GM19351 (cell line): ENCODE measurements around the gene SERGEF.
"Not testable (repeated sequence)": the region's sequence is repeated elsewhere in the genome, so short reads cannot be mapped to it uniquely, and the experiment has no call there.

ENCODE experiments used
- ATAC-seq: cut with Tn5 transposase; IDR thresholded peaks from one replicate; pipeline ENCODE4 v1.9.1; 2021; ENCODE audit warnings: mild to moderate bottlenecking, moderate library complexity; ENCODE audit not compliant: unreplicated experiment

SERGEF gene

GRCh38 chr11:17868398-17868797, 144.4 kb downstream of the SERGEF start:
- ATAC-seq, result not testable (repeated sequence)

DNA sequence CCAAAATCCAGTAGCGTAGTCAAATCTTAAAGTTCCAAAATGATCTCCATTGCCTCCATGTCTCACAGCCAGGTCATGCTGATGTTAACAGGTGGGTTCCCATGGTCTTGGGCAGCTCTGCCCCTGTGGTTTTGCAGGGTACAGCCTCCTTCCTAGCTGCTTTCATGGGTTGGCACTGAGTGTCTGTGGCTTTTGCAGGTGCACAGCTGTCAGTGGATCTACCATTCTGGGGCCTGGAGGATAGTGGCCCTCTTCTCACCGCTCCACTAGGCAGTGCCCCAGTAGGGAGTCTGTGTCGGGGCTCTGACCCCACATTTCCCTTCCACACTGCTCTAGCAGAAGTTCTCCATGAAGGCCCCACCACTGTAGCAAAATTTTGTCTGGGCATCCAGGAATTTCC, 145.5 kb downstream of the SERGEF start:
- ATAC-seq, result no peak

DNA sequence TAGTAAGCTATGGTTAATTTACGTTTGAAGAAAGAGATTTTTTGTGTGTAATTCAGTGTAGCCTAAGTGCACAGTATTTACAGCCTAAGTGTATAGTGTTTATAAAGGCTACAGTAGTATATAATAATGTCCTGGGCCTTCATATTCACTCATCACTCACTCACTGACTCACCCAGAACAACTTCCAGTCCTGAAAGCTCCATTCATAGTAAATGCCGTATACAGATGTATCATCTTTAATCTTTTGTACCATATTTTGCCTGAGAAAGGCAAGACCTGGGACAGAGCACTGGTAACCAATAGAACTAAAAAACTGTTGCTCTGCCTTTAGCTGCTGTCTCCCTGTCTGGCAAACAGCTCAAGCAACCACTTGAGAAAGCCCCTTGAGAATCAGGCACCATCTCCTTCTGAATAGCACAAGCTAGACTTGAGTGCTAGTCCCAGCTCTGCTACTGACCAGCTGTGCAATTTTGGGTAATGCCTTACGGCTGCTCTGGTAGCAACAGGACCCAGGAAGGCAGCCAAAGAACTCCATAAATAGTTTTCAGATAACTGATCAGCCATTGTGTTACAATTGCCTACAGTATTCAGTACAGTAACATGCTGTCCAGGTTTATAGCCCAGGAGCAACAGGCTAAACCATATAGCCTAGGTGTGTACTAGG, 146.9 kb downstream of the SERGEF start:
- ATAC-seq, result no peak

- peak; percentile 84 for ATAC-seq
These were observed 148.3 kb downstream of the SERGEF start for GRCh38 chr11:17864478-17864941.

DNA sequence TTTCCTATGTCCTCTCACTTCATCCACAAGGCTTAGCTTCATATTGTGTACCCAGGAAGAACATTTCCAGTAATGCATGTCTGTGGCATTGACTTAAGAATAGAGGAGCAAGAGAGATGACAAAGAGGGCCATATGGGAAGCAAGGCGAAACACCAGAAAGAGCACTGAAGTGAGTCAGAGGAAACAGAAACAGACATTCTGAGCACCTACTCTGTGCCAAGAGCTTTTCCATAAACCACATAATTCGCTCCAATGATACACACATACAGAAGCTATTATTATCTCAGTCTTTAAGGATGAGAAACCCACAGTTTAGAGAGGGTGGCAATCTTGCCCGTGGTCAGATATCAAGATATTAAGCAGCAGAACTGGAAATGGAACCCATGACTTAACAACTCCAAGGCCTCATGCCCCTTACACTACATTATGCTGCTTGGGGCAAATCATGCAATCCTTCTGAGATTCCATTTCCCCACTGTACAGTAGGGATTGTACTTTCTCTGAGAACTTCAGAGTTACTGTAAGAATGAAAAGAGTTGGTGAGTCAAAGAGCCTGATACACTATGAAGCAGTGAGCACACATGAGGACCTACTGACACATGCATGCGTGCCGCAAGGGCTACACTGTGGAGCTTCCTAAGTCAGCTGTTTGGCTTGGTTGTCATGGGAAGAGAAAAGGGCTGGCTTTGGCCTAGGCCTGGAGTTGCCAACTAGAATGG, 151.7 kb downstream of the SERGEF start:
- ATAC-seq, result no peak

DNA sequence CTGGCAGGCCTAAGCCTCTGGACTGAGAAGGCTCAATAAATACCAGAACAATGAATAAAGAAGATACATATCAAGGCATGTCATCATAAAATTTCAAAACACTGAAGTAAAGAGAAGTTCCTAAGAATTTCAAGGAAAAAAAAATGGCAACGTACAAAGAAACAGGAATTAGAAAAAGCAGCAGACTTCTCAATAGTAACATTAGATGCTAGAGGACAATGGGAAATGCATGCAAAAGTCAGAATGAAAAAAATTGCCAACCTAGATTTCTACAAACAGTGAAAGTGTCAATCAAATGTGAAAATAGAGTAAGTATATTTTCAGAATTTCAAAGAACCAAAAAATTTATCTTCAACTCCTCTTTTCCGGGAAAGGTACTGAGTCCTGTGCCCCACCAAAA, 153.3 kb downstream of the SERGEF start:
- ATAC-seq, result no peak

- ATAC-seq, result no peak
These were observed 157.1 kb downstream of the SERGEF start for GRCh38 chr11:17855531-17856290.

- no peak for ATAC-seq
These were observed 159.6 kb downstream of the SERGEF start for GRCh38 chr11:17853280-17853679.

DNA sequence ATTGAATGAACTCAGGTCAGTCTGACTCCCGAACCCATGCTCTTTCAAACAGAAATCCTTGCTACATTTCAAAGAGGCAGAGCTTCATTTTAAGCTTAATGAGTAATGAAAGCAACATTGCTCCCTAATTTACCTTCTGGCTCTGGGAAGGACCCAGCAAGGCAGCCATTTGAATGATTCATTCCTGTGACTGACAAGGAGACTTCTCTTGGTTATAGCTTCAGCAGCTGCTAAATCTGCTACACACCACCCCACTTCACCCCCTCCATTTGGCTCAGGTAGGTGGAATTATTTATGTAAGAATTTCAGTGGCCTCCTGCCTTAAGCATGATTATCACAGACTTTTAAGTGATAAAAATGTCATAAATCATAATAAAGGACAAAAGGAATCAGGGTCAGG, 160.6 kb downstream of the SERGEF start:
- ATAC-seq, result no peak

- ATAC-seq, result no peak
These were observed 161.2 kb downstream of the SERGEF start for GRCh38 chr11:17851697-17852096.

DNA sequence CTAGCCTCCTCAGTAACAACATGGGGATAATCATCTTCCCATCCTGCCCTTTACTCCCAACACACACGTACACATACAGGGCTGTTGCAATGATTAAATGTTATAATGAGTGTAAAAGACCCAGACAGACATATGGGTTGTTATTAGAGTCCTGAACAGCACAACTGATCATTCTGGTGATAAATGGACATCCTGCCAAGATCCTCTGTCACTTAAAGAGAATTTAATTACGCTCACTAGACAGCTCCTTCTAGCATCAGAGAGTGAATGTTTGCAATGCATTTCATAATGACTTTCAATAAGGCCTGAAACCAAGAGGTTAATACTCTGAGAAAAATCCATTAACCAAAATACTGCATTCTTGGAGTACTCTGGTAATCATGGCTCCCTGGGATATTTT, 162.5 kb downstream of the SERGEF start:
- no peak for ATAC-seq

DNA sequence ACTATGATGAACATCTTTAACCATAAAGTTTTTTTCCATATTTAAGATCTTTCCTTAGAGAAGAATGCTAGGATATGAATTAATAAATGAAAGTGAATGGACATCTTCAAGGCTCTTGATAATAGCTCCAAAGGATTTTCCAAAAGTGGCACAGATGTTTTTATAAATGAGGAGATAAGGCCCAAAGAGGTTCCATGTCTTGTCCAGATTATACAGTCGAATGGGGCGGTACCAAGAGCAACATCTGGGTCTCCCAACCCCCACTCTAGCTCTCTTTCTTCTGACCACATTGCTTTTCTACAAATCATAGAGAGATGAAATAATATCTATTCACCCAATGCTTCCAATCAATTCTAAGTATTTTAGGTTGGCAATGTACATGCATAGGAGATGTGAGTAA, 164.1 kb downstream of the SERGEF start:
- ATAC-seq, result no peak

DNA sequence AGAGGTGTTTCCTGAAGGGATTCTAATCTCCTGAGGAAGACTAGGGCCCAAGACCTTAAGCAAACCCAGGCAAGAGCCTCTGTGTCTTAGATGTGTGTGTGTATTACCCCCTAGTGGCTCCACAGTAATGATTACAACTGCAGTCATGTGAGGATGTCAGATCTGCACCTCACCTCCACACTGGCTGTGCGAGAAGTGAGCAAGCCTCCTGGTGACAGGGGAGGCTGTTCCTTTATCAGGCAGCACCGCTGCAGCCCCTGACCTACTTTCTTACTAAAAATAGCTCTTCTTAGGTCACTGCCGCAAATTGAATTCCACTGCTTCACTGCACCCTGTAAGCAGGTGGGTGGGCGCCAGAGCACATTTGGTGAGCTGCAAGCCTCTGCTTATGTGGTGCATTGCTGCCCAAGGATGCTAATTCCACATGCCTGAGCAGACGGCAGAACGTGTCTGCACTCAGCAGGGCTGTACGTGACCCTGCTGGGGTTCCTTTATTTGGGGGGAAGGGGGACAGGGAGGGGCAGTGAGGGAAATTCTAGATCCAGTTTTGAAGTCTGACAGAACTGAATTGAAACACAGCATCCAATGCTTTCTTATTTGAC, 165.9 kb downstream of the SERGEF start:
- no peak for ATAC-seq

DNA sequence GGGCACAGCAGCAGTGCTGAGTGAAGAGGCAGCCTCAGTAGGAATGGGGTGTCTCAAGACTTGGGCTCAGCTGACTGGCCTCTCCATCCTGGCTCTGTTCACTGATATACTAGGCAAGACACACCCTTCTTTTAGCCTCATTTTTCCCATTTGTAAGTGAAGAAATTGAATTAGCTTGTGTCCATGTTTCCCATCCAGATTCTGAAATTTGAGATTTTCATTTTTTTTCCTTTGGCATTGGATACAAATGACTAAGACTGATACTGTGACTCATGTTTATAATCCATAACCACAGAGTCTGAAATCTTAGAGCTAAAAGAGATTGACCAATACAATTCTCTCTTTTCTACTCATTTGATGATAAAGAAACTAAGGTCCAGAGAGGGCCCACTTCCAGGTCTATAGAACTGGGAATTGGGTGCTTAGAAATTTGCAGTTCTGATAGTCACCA, 167.4 kb downstream of the SERGEF start:
- no peak for ATAC-seq

DNA sequence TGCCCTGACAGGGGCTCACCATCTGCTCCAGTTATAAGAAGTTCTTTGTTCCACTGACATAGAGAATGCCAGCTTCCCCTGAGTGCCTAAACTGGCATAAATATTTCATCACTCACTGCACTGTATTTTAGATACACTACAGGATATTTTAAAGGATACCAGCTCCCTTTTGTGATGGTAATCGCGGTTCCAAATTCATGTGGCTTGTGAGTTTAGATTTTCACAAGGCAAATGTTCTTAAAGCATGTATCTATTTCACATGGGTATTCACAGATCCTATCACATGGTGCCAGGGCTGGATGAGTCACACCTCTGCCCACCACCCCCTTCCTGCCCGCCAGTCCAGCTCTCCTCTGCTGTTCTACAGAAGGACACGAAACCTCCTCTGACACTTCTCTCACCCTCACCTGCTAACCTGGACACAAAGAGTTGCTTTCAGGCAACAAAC, 172.7 kb downstream of the SERGEF start:
- no peak for ATAC-seq

GRCh38 chr11:17839450-17839849, 173.4 kb downstream of the SERGEF start:
- ATAC-seq, result no peak

DNA sequence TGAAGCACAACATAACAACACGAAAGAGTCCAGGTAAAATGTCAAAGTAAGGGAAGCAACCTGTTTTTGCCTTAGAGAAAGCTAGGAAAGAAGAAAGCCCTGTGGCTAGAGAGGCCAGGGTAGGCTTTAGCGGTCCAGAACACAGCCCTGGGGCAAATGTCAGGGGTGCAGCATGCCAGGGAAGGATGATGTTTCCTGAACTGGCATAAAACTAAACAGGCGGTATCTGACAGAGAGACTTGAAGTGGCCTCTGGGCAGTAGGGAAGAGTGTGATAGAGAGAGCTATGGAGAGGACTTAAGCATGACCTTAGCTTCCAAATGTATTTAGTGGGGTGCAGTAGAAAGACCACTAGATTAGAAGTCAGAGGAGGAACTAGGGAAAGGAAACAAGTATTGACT, 174.7 kb downstream of the SERGEF start:
- no peak for ATAC-seq

DNA sequence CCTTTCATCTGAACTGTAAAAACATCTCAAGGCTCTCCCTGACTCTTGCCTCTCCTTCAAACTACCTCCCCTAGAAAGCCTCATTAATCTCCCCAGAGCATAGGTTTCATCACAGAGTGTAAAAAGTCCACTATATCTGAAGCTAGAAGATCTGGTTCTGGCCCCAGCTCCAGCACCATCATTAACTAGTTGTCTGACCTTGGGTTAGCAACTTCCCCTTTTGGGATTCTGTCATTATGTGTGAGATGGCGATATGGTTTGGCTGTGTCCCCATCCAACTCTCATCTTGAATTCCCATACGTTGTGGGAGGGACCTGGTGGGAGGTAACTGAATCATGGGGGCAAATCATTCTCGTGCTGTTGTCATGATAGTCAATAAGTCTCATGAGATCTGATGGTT, 181.0 kb downstream of the SERGEF start:
- no peak for ATAC-seq

DNA sequence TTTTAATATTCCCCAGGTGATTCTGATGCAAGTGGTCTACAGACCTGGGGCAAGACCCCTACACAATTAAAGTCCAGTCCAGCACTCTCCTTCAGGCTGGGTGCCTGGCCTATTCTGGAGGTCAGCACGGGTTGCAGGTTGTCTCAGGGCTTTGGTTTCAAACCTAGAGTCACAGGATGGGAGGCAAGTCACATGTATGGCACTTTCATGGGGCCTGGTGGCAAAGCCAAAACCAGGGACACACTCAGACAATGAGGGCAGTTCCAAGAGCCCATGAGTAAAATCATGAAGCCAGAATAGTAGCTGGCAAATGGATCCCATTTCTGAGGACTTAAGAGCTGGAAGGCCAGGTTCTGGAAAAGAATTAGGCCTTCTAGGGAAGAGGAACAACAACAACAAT, 181.6 kb downstream of the SERGEF start:
- ATAC-seq, result no peak

DNA sequence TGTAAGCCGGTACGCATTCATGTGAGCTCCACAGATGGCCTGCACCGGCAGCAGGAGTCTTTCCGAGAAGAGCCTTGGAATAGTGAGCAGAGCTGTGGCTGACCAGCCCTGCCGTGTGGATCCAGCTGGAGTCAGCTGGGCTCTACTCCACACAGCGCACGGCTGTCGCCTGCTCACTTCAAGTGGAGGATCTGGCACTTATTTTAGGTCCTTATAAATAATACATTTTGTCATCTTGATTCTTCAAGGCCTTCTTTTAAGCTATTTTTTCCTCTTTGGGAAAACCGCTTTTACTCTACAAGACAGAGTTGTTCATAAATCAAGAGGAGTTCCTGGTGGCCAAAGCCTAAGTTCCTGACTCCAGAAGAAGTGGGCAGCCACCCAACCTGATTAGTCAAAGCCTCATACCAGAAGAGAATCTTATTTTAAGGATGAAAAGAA, 184.5 kb downstream of the SERGEF start:
- ATAC-seq, result no peak

DNA sequence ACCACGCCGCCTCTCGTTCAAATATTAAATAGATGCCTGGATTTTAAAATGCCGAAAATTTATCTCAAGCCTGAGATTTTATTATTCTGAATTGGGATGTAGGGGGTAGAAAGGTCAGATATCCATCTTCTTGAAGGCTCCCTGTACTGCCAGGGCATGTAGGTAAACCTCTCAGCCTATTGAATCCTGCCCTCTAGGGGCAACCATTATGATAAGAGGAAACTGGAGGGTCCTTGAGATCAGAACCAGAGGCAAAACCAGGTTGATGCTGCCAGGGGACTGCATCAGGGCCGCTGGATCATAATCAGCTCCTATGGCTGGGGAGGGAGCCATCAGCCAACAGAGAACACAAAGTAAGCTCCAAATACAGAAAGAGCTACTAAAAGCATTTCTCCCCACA, 185.8 kb downstream of the SERGEF start:
- ATAC-seq, result no peak
